GM23338 (cell line): ENCODE data around the gene PDLIM5. TPM values are rescaled to one million over a fixed set of nuclear protein-coding genes. Genes with fewer than 3 reads are reported as not detected.

Experiments used
- ATAC-seq: fragments of 200-7000 bp; cut with Tn5 transposase; 3 replicates; pipeline ENCODE4 v1.9.1; 2020
- DNase-seq: peaks from one replicate; pipeline ENCODE4 v3.0.0-alpha.2; 2015; ENCODE audit warnings: low spot score
- H2AFZ ChIP-seq: fragments of 200-600 bp; sonication (generic); 2 replicates; pipeline ENCODE4 v1.8.0; 2016; ENCODE audit warnings: antibody characterized with exemption, mild to moderate bottlenecking, moderate library complexity
- H3F3A ChIP-seq: fragments of 200-600 bp; sonication (generic); replicated peaks from 2 replicates; pipeline ENCODE4 v1.8.0; 2017; ENCODE audit warnings: antibody characterized with exemption, mixed run types, low read depth
- H3K27ac ChIP-seq: fragments of 200-600 bp; sonication (generic); 2 replicates; pipeline ENCODE4 v1.6.1; 2016; ENCODE audit warnings: low read depth
- H3K27me3 ChIP-seq: fragments of 200-600 bp; sonication (generic); 2 replicates; pipeline ENCODE4 v1.8.0; 2016; ENCODE audit warnings: mild to moderate bottlenecking, mixed run types, moderate library complexity; ENCODE audit not compliant: insufficient read depth
- H3K36me3 ChIP-seq: fragments of 200-600 bp; sonication (generic); 2 replicates; pipeline ENCODE4 v1.8.0; 2016; ENCODE audit warnings: mild to moderate bottlenecking; ENCODE audit not compliant: insufficient read depth
- H3K4me1 ChIP-seq: fragments of 200-600 bp; sonication (generic); 2 replicates; pipeline ENCODE4 v1.8.0; 2016; ENCODE audit warnings: mild to moderate bottlenecking, moderate library complexity; ENCODE audit not compliant: insufficient read depth
- H3K4me2 ChIP-seq: fragments of 200-600 bp; sonication (generic); 2 replicates; pipeline ENCODE4 v1.7.1; 2017; ENCODE audit warnings: mixed run types
- H3K4me3 ChIP-seq: fragments of 200-600 bp; sonication (generic); 2 replicates; pipeline ENCODE4 v1.6.1; 2016; ENCODE audit warnings: mixed run types
- H3K79me2 ChIP-seq: fragments of 200-600 bp; sonication (generic); replicated peaks from 2 replicates; pipeline ENCODE4 v1.8.0; 2017; ENCODE audit warnings: mild to moderate bottlenecking; ENCODE audit not compliant: insufficient read depth
- H3K9me2 ChIP-seq: fragments of 200-600 bp; sonication (generic); 2 replicates; pipeline ENCODE4 v1.8.0; 2017; ENCODE audit not compliant: insufficient read depth
- H4K20me1 ChIP-seq: fragments of 200-600 bp; sonication (generic); replicated peaks from 2 replicates; pipeline ENCODE4 v1.8.0; 2017; ENCODE audit warnings: mild to moderate bottlenecking; ENCODE audit not compliant: insufficient read depth
- H3K27ac Mint-ChIP-seq: 2 replicates; pipeline ENCODE4 v1.8.0; 2020; ENCODE audit warnings: inconsistent platforms, mild to moderate bottlenecking, moderate library complexity, mixed read lengths
- H3K27me3 Mint-ChIP-seq: 3 replicates; pipeline ENCODE4 v1.8.0; 2022; ENCODE audit warnings: low read depth, mild to moderate bottlenecking, moderate library complexity, mixed read lengths, inconsistent platforms; ENCODE audit not compliant: insufficient read depth, poor library complexity
- H3K36me3 Mint-ChIP-seq: 3 replicates; pipeline ENCODE4 v1.8.0; 2021; ENCODE audit warnings: low read depth, mild to moderate bottlenecking, inconsistent platforms, moderate library complexity, mixed read lengths
- H3K4me1 Mint-ChIP-seq: 3 replicates; pipeline ENCODE4 v1.8.0; 2020; ENCODE audit warnings: mild to moderate bottlenecking, inconsistent platforms, mixed read lengths
- H3K4me3 Mint-ChIP-seq: 3 replicates; pipeline ENCODE4 v1.8.0; 2021; ENCODE audit warnings: moderate library complexity, mild to moderate bottlenecking, inconsistent platforms, mixed read lengths
- H3K9me3 Mint-ChIP-seq: 3 replicates; pipeline ENCODE4 v1.8.0; 2020; ENCODE audit warnings: moderate library complexity, mild to moderate bottlenecking, inconsistent platforms, mixed read lengths
- CREB1 ChIP-seq: fragments of 250-450 bp; sonication (Bioruptor Pico); IDR thresholded peaks from 2 replicates; pipeline ENCODE4 v1.5.0; 2020; ENCODE audit warnings: low read depth, mild to moderate bottlenecking, moderate library complexity
- CTCF ChIP-seq, 2 experiments: fragments of 200-600 bp in 1 of 2; sonication (generic) in 1 of 2; conservative IDR thresholded peaks; 2 replicates each; pipeline versions ENCODE4 v1.5.1 to v1.6.1; 2016 to 2017; ENCODE audit warnings: antibody characterized with exemption in 2 of 2, low read depth in 2 of 2, mild to moderate bottlenecking in 2 of 2, moderate library complexity in 1 of 2
- ETS1 ChIP-seq: IDR thresholded peaks from 2 replicates; pipeline ENCODE4 v1.6.1; 2016; ENCODE audit warnings: antibody characterized with exemption
- EZH2 ChIP-seq: fragments of 200-600 bp; sonication (generic); IDR thresholded peaks from one replicate; pipeline ENCODE4 v1.8.0; 2017; ENCODE audit warnings: antibody characterized with exemption, mild to moderate bottlenecking, low read depth; ENCODE audit not compliant: unreplicated experiment
- EZH2phosphoT487 ChIP-seq: fragments of 200-600 bp; sonication (generic); IDR thresholded peaks from one replicate; pipeline ENCODE4 v1.8.1; 2018; ENCODE audit warnings: antibody characterized with exemption; ENCODE audit not compliant: unreplicated experiment
- JUNB ChIP-seq: IDR thresholded peaks from one replicate; pipeline ENCODE4 v1.6.1; 2016; ENCODE audit warnings: antibody characterized with exemption; ENCODE audit not compliant: unreplicated experiment
- POLR2AphosphoS5 ChIP-seq: IDR thresholded peaks from 2 replicates; pipeline ENCODE4 v1.6.1; 2016; ENCODE audit warnings: antibody characterized with exemption, low read depth
- REST ChIP-seq: IDR thresholded peaks from one replicate; pipeline ENCODE4 v1.6.1; 2018; ENCODE audit warnings: antibody characterized with exemption; ENCODE audit not compliant: unreplicated experiment
- STAT1 ChIP-seq: IDR thresholded peaks from one replicate; pipeline ENCODE4 v1.6.1; 2016; ENCODE audit warnings: antibody characterized with exemption; ENCODE audit not compliant: unreplicated experiment
- ZNF114 ChIP-seq: fragments of 250-450 bp; sonication (Bioruptor Pico); IDR thresholded peaks from 2 replicates; pipeline ENCODE4 v1.5.0; 2020; ENCODE audit warnings: mild to moderate bottlenecking, moderate library complexity
- ZNF331 ChIP-seq: fragments of 250-450 bp; sonication (Bioruptor Pico); IDR thresholded peaks from 2 replicates; pipeline ENCODE4 v1.5.0; 2020; ENCODE audit warnings: low read depth, mild to moderate bottlenecking, moderate library complexity
- polyA plus RNA-seq: library from polyadenylated mRNA; unstranded; fragments of >200 nt; fragmentation: Nextera tagmentation; extraction: Ambion mirVana; gene quantifications from 2 replicates; pipeline ENCODE4 v1.2.1, GENCODE V29; 2016
- total RNA-seq: library from RNA; depleted of rRNA; stranded (reverse); fragments of >200 nt; shearing (Covaris generic); gene quantifications from 2 replicates; pipeline ENCODE4 v1.2.3, GENCODE V29; 2014

Gene PDLIM5
- total and polyA plus RNA-seq, 2 experiments from 2014 or later: 45.2 to 53.0 TPM

DNA sequence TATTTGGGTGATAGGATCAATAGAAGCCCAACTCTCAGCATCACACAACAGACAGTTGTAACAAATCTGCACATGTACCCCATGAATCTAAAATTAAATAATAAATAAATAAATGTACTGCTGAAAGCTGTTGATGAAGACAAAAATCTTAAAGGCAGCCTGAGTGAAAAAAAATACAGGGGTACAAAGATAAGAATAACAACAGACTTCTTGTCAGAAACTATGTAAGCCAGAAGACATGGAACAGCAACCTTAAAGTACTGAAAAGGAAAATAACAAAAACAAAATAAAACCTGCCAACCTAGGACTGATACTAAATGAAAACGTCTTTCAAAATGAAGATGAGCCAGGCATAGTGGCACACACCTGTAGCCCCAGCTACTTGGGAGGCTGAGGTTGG lies 25.0 kb upstream of the PDLIM5 start:
- H3K4me3 Mint-ChIP-seq: no peak overlapping the region
- Histone ChIP-seq H3K27me3 (no peaks in the 10 kb centered on the region), H3K27ac (no peak overlapping the region), H3K9me2 (no peaks in the 10 kb centered on the region), H3K36me3 (peaks cover 14% of the 10 kb centered on the region), H4K20me1 (no peaks in the 10 kb centered on the region), H3F3A (no peaks in the 10 kb centered on the region), H3K4me1 (peaks cover 6% of the 10 kb centered on the region; the same call in 1 of the 2 replicates), H3K79me2 (no peaks in the 10 kb centered on the region), H2AFZ (no peak overlapping the region), H3K4me2 (no peak overlapping the region), H3K4me3 (no peak overlapping the region)
- peaks cover 10% of the 10 kb centered on the region; the same call in 2 of the 3 replicates for H3K36me3 Mint-ChIP-seq
- H3K4me1 Mint-ChIP-seq: no peaks in the 10 kb centered on the region
- peaks cover 6% of the 10 kb centered on the region for H3K27me3 Mint-ChIP-seq
- ATAC-seq (no peak), DNase-seq (no peak)
- peaks cover 32% of the 10 kb centered on the region for H3K9me3 Mint-ChIP-seq
- TF ChIP-seq EZH2phosphoT487 (no peak), POLR2AphosphoS5 (no peak), REST (no peak), STAT1 (no peak), CTCF (conservative IDR thresholded peaks at IDR 0.05; ENCODE audit: low read depth in 2 of 2) (no peak), EZH2 (no peak), CREB1 (CRISPR knock-in tag) (no peak)
- H3K27ac Mint-ChIP-seq: no peak overlapping the region

GRCh38 chr4:94428884-94429283 lies 22.9 kb upstream of the PDLIM5 start:
- peaks cover 32% of the 10 kb centered on the region for H3K9me3 Mint-ChIP-seq
- Histone ChIP-seq H2AFZ (no peak overlapping the region), H3K79me2 (no peaks in the 10 kb centered on the region), H3K9me2 (no peaks in the 10 kb centered on the region), H3K27me3 (no peaks in the 10 kb centered on the region), H3F3A (no peaks in the 10 kb centered on the region), H3K36me3 (peaks cover 14% of the 10 kb centered on the region), H3K4me2 (no peak overlapping the region), H4K20me1 (no peaks in the 10 kb centered on the region), H3K4me3 (no peak overlapping the region), H3K4me1 (0 out of 2 replicates have a peak, but pooled peaks cover 1% of the 10 kb centered on the region), H3K27ac (no peak overlapping the region)
- H3K27ac Mint-ChIP-seq: no peak overlapping the region
- no peak overlapping the region for H3K4me3 Mint-ChIP-seq
- H3K36me3 Mint-ChIP-seq: peaks cover 10% of the 10 kb centered on the region; the same call in 2 of the 3 replicates
- no peaks in the 10 kb centered on the region for H3K4me1 Mint-ChIP-seq
- peaks cover 6% of the 10 kb centered on the region for H3K27me3 Mint-ChIP-seq
- DNase-seq: no peak
- ATAC-seq: no peak
- no peak for TF ChIP-seq ETS1
- no peak for TF ChIP-seq ZNF331 (CRISPR knock-in tag)
- no peak for TF ChIP-seq CTCF (conservative IDR thresholded peaks at IDR 0.05; ENCODE audit: low read depth in 2 of 2)
- no peak for TF ChIP-seq EZH2phosphoT487
- no peak for TF ChIP-seq STAT1
- no peak for TF ChIP-seq POLR2AphosphoS5
- no peak for TF ChIP-seq JUNB
- TF ChIP-seq REST: no peak
- TF ChIP-seq EZH2: no peak
- no peak for TF ChIP-seq ZNF114 (CRISPR knock-in tag)
- TF ChIP-seq CREB1 (CRISPR knock-in tag): no peak
